Psoas muscle (tissue), 8 donors: ENCODE results near the gene FAF1. TPM values are rescaled to one million over a fixed set of nuclear protein-coding genes. Genes with fewer than 3 reads are reported as not detected.

Experiments
- ATAC-seq, 4 donors: fragments of 200-7000 bp; cut with Tn5 transposase; one replicate each; pipeline ENCODE4 v1.9.1; 2020; ENCODE audit warnings: moderate library complexity in 3 of 4, mild to moderate bottlenecking in 2 of 4
- DNase-seq, 2 donors: peaks; one replicate each; pipeline ENCODE4 v3.0.0-alpha.2; 2020
- H3K27ac ChIP-seq: fragments of 200-600 bp; one replicate; pipeline ENCODE4 v1.8.0; 2022
- H3K27me3 ChIP-seq, 3 donors: fragments of 200-600 bp in 1 of 3; one replicate each; pipeline versions ENCODE4 v1.6.1 to v1.8.0; 2013 to 2022; ENCODE audit warnings: low read length in 2 of 3, mild to moderate bottlenecking in 2 of 3, moderate library complexity in 1 of 3; ENCODE audit not compliant: insufficient read depth in 3 of 3
- H3K36me3 ChIP-seq, 2 donors: fragments of 200-600 bp in 1 of 2; one replicate each; pipeline versions ENCODE4 v1.6.1 to v1.8.0; 2013 to 2022; ENCODE audit warnings: low read depth in 1 of 2, mild to moderate bottlenecking in 1 of 2, moderate library complexity in 1 of 2; ENCODE audit not compliant: insufficient read depth in 1 of 2
- H3K4me1 ChIP-seq: fragments of 200-600 bp; one replicate; pipeline ENCODE4 v1.8.0; 2022
- H3K4me3 ChIP-seq: fragments of 200-600 bp; one replicate; pipeline ENCODE4 v1.8.0; 2022; ENCODE audit warnings: mild to moderate bottlenecking
- H3K9me3 ChIP-seq: fragments of 200-600 bp; one replicate; pipeline ENCODE4 v1.8.0; 2022
- CTCF ChIP-seq: fragments of 200-600 bp; IDR thresholded peaks from one replicate; pipeline ENCODE4 v1.8.0; 2022; ENCODE audit warnings: antibody characterized with exemption
- WGBS, 3 donors: extraction: QIAGEN DNeasy Blood & Tissue Kit; methylation state at CpG; one replicate each; pipeline versions ENCODE4 v1.1.6 to v1.1.7; 2013; 5-methylcytosine and 5-hydroxymethylcytosine counted together
- intact Hi-C, 2 donors: fragments of 100-400 bp; cut with DNase I; formaldehyde crosslinking; loops; one replicate each; pipeline versions ENCODE4 v1.11.0 to v1.14.2; 2022
- polyA plus RNA-seq, 3 donors: library from polyadenylated mRNA; stranded (reverse); fragments of 200-250 nt; gene quantifications; one replicate each; pipeline ENCODE4 v1.2.3, GENCODE V29; 2013
- total RNA-seq, 4 donors: library from RNA; stranded (reverse); fragmentation: NEBNext Ultra II Directional in 2 of 4; extraction: Animal tissue kit (Norgen Biotek cat#: 25700) in 2 of 4; gene quantifications; one replicate each; pipeline versions ENCODE4 v1.2.1 to v1.2.4, GENCODE V29; 2021 to 2023
- donor health status: healthy with polysubstance abuse.
- donor health status: DM: no; HTN: no; CAD: no; lungs with moderate emphysema.
- donor health status: Bipolar disorder and iron deficiency.
- donor health status: healthy.
- donor health status: DM: yes; HTN: yes; CAD: no.
- donor health status: DM: no; HTN: no; CAD: no.
- donor health status: DM: no; HTN: no; CAD: no.
- donor health status: DM: yes; HTN: yes; CAD: no.

FAF1 gene
- total and polyA plus RNA-seq, 7 donors = 67.8 to 128 (median 108) TPM

GRCh38 chr1:50808296-50808695 is 151.8 kb downstream of the FAF1 start:
- DNase-seq (no peak), ATAC-seq (no peak)
- 99 to 100% (median 100%) methylated on average over 3 of the region's 3 CpGs for WGBS, 3 donors
- Histone ChIP-seq H3K9me3 (peaks cover 10% of the 10 kb centered on the region), H3K27me3 (no peaks in the 10 kb centered on the region), H3K4me3 (no peak overlapping the region), H3K27ac (no peak overlapping the region), H3K4me1 (no peaks in the 10 kb centered on the region), H3K36me3 (no peaks in the 10 kb centered on the region)
- no peak for TF ChIP-seq CTCF
- intact Hi-C loops = no loop called here

- Histone ChIP-seq H3K36me3 (no peaks in the 10 kb centered on the region), H3K4me3 (no peak overlapping the region), H3K27me3 (no peaks in the 10 kb centered on the region), H3K27ac (no peak overlapping the region), H3K4me1 (peaks cover 3% of the 10 kb centered on the region), H3K9me3 (no peaks in the 10 kb centered on the region)
- ATAC-seq = no peak
- 78 to 87% (median 85%) methylated on average over 2 of the region's 2 CpGs for WGBS, 3 donors
- DNase-seq = no peak
- intact Hi-C loops = no loop called here
- TF ChIP-seq CTCF = no peak
These were observed 163.8 kb downstream of the FAF1 start for GRCh38 chr1:50796272-50796671.

GRCh38 chr1:50793521-50793920 is 166.5 kb downstream of the FAF1 start:
- intact Hi-C loops = no loop called here
- 92 to 93% (median 92%) methylated on average over 6 of the region's 6 CpGs for WGBS, 3 donors
- no peak overlapping the region for H3K4me3 ChIP-seq
- H3K27me3 ChIP-seq = no peaks in the 10 kb centered on the region
- DNase-seq (no peak), ATAC-seq (no peak)
- H3K36me3 ChIP-seq = no peaks in the 10 kb centered on the region
- no peak overlapping the region for H3K27ac ChIP-seq
- H3K4me1 ChIP-seq = peaks cover 1% of the 10 kb centered on the region
- TF ChIP-seq CTCF = no peak
- H3K9me3 ChIP-seq = no peaks in the 10 kb centered on the region

- peaks cover 8% of the 10 kb centered on the region for H3K4me1 ChIP-seq
These were observed 172.8 kb downstream of the FAF1 start for GRCh38 chr1:50787266-50787665.

More at GRCh38 chr1:50787266-50787665, 172.8 kb downstream of the FAF1 start:
- ATAC-seq = no peak
- Histone ChIP-seq H3K4me3 (no peak overlapping the region), H3K36me3 (peaks cover 0 to 11% of the 10 kb centered on the region in 2 donors), H3K27ac (no peak overlapping the region), H3K9me3 (no peaks in the 10 kb centered on the region), H3K27me3 (no peaks in the 10 kb centered on the region)
- intact Hi-C loops = no loop called here
- WGBS, 3 donors = 94 to 97% (median 95%) methylated on average over 3 of the region's 3 CpGs
- no peak for TF ChIP-seq CTCF
- no peak for DNase-seq
